ENCODE results near the gene HIP1R. TPM values are rescaled to one million over a fixed set of nuclear protein-coding genes. Genes with fewer than 3 reads are reported as not detected.

The HIP1R gene
- total RNA-seq, 1 experiment from 2014 or later = 44.6 TPM

DNA sequence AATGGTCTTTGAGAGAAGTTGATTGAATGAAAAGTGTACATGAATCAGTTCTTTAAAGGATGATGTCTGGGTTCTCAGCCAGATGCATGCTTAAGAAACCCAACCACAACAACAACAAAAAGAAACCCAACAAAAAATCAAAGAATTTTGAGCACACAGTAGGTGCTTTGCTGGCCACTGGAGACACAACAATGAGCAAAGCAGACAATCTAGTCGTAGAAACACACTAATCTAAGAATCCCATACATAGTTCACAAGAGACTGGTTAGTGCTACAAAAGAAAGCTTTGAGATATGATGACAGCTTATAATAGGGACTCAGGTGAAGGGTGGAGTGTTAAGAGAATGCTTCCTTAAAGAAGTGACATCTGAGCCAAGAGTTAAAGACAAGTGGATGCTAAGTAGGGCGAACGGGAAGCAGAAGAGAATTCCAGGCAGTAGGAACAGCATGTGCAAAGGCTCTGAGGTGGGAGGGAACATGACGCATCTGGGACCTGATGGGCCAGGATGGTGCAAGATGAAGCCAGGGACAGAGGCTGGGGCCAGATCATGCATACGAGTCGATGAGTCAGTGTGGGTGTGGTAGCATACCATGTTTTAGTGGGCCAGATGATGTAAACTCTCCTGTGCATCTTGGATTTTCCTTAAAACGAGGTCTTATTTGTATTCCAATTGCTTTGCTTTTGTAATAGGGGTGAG is 4.6 kb upstream of the HIP1R start:
- ChIA-PET CTCF (interaction anchor here (0.6 to 2.1 kb wide), 2 partner anchors 37 to 1980 kb away, joined by 3 to 10 read pairs; no protein-coding TSS in a partner anchor), POLR2A (no interaction called here)
- no TSS peak for BruUV-seq (replicated peaks)
- no peaks in the 10 kb centered on the region for H3K27me3 Mint-ChIP-seq (ENCODE audit: insufficient read depth, unreplicated experiment)
- TF ChIP-seq CTCF (IDR thresholded peaks at IDR 0.05; ENCODE audit: unreplicated experiment) = no peak
- H3K27ac Mint-ChIP-seq (ENCODE audit: low read depth, unreplicated experiment) = peak overlapping the region; percentile 76
- peaks cover 16% of the 10 kb centered on the region for H3K36me3 Mint-ChIP-seq (ENCODE audit: insufficient read depth, unreplicated experiment)
- peak; percentile 96 for DNase-seq (ENCODE audit: unreplicated experiment)
- H3K4me3 Mint-ChIP-seq (ENCODE audit: unreplicated experiment) = no peak overlapping the region
- intact Hi-C loops (cut with micrococcal nuclease) = loop anchor here (1.0 kb wide), 1 partner anchor 37 kb away; no protein-coding TSS in a partner anchor
- peaks cover 7% of the 10 kb centered on the region for H3K9me3 Mint-ChIP-seq (ENCODE audit: unreplicated experiment)
- H3K4me1 Mint-ChIP-seq (ENCODE audit: insufficient read depth, unreplicated experiment) = peaks cover 26% of the 10 kb centered on the region

DNA sequence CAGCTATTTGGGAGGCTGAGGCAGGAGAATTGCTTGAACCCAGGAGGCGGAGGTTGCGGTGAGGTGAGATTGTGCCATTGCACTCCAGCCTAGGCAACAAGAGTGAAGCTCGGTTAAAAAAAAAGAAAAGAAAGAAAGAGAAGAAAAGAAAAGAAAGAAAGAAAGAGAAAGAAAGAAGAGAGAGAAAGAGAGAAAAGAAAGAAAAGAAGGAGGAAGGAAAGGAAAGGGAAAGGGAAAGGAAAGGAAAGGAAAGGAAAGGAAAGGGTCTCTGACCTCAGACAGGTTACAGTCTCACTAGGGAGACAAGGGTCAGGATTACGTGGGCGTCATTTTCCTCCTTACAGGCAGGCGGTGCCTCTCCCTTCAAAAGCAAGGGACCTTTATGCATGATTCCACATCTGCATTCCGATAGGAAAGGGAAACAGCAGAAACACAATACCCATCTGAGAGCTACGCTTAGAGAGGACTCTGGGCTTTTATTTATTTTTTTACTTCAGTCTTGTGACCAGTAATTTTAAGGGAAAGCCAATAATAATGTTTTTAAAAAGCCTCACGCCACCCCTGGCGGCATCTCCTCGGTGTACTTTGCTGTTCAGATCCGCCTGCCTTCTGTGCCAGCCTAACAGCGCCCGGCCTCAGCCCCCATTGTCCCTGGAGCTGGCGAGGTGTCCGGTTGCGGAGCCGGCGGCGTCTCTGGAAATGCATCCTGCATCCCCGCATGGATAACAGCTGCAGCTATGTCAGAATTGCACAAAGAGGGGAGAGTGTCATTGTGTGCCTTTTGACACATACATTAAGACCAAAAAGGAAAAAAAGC is 945 bp upstream of the HIP1R start:
- ChIA-PET CTCF (interaction anchor here (0.6 to 3.2 kb wide), 5 partner anchors 26 to 529 kb away, joined by 3 to 18 read pairs (median 4); no protein-coding TSS in a partner anchor), POLR2A (interaction anchor here (0.6 to 3.2 kb wide), 13 partner anchors 8 to 609 kb away, joined by 3 to 25 read pairs (median 4); partner anchors contain the start of genes MPHOSPH9 and MTRFR)
- H3K4me3 Mint-ChIP-seq (ENCODE audit: unreplicated experiment) = peak overlapping the region; percentile 75
- intact Hi-C loops (cut with micrococcal nuclease) = no loop called here
- peaks cover 32% of the 10 kb centered on the region for H3K4me1 Mint-ChIP-seq (ENCODE audit: insufficient read depth, unreplicated experiment)
- H3K36me3 Mint-ChIP-seq (ENCODE audit: insufficient read depth, unreplicated experiment) = peaks cover 22% of the 10 kb centered on the region
- no peak for TF ChIP-seq CTCF (IDR thresholded peaks at IDR 0.05; ENCODE audit: unreplicated experiment)
- peaks cover 7% of the 10 kb centered on the region for H3K9me3 Mint-ChIP-seq (ENCODE audit: unreplicated experiment)
- peak; percentile 56 for DNase-seq (ENCODE audit: unreplicated experiment)
- BruUV-seq (replicated peaks) = no TSS peak
- H3K27ac Mint-ChIP-seq (ENCODE audit: low read depth, unreplicated experiment) = no peak overlapping the region
- no peaks in the 10 kb centered on the region for H3K27me3 Mint-ChIP-seq (ENCODE audit: insufficient read depth, unreplicated experiment)

GRCh38 chr12:122835750-122836026 is 431 bp downstream of the HIP1R start:
- Mint-ChIP-seq H3K4me3 (ENCODE audit: unreplicated experiment) (peak overlapping the region; percentile 93), H3K27me3 (ENCODE audit: insufficient read depth, unreplicated experiment) (no peaks in the 10 kb centered on the region), H3K27ac (ENCODE audit: low read depth, unreplicated experiment) (peak overlapping the region; percentile 46), H3K4me1 (ENCODE audit: insufficient read depth, unreplicated experiment) (peaks cover 36% of the 10 kb centered on the region), H3K9me3 (ENCODE audit: unreplicated experiment) (peaks cover 4% of the 10 kb centered on the region), H3K36me3 (ENCODE audit: insufficient read depth, unreplicated experiment) (peaks cover 22% of the 10 kb centered on the region)
- POLR2A ChIA-PET = interaction anchor here (0.8 to 3.2 kb wide), 13 partner anchors 9 to 397 kb away, joined by 3 to 25 read pairs (median 6); partner anchors contain the start of genes MPHOSPH9, MTRFR and VPS37B
- intact Hi-C loops (cut with micrococcal nuclease) = loop anchor here (1.0 kb wide), 1 partner anchor 42 kb away; no protein-coding TSS in a partner anchor
- no peak for DNase-seq (ENCODE audit: unreplicated experiment)
- CTCF ChIA-PET = interaction anchor here (1.0 kb wide), 1 partner anchor 59 kb away, joined by 3 read pairs; no protein-coding TSS in a partner anchor
- no peak for TF ChIP-seq CTCF (IDR thresholded peaks at IDR 0.05; ENCODE audit: unreplicated experiment)
- no TSS peak for BruUV-seq (replicated peaks)

Measured in MCF 10A (cell line).